ENCODE results near the gene TASOR.

TASOR gene

GRCh38 chr3:56667973-56668579 is 15.0 kb downstream of the TASOR start:
- H3F3A ChIP-seq (ENCODE audit: insufficient read depth): 0 out of 2 replicates have a peak, but pooled peaks cover 7% of the 10 kb centered on the region
- H3K9me3 ChIP-seq (ENCODE audit: insufficient read depth, low read length): no peaks in the 10 kb centered on the region
- H2AFZ ChIP-seq (ENCODE audit: low read depth, low read length, severe bottlenecking): no peak overlapping the region
- peaks cover 12% of the 10 kb centered on the region; the same call in 1 of the 2 replicates for H3K79me2 ChIP-seq (ENCODE audit: insufficient read depth, low read length)
- no peak overlapping the region for H3K9ac ChIP-seq (ENCODE audit: low read length)
- H3K4me2 ChIP-seq (ENCODE audit: low read depth, low read length, poor library complexity, severe bottlenecking): no peak overlapping the region
- no peaks in the 10 kb centered on the region for H3K27me3 ChIP-seq (ENCODE audit: low read length)
- H3K27ac ChIP-seq (ENCODE audit: low read depth, low read length): no peak overlapping the region
- no peaks in the 10 kb centered on the region for H3K9me2 ChIP-seq (replicated peaks; ENCODE audit: insufficient read depth, low read length)
- no peak for TF ChIP-seq EZH2phosphoT487 (conservative IDR thresholded peaks at IDR 0.05; ENCODE audit: low read length)
- TF ChIP-seq CTCF (IDR thresholded peaks at IDR 0.05; ENCODE audit: insufficient read depth, low read length, poor library complexity, severe bottlenecking): no peak
- peaks cover 60% of the 10 kb centered on the region for H3K36me3 ChIP-seq (ENCODE audit: low read length)
- no peak overlapping the region for H3K4me3 ChIP-seq (ENCODE audit: insufficient read depth, low read length, poor library complexity, severe bottlenecking)
- H4K20me1 ChIP-seq (ENCODE audit: low read depth, low read length): peaks cover 5% of the 10 kb centered on the region; the same call in 1 of the 2 replicates

- H4K20me1 ChIP-seq (ENCODE audit: low read depth, low read length): peaks cover 5% of the 10 kb centered on the region; the same call in 1 of the 2 replicates
- H3K9ac ChIP-seq (ENCODE audit: low read length): no peak overlapping the region
- H2AFZ ChIP-seq (ENCODE audit: low read depth, low read length, severe bottlenecking): no peak overlapping the region
- H3K4me2 ChIP-seq (ENCODE audit: low read depth, low read length, poor library complexity, severe bottlenecking): no peak overlapping the region
- H3K27me3 ChIP-seq (ENCODE audit: low read length): no peaks in the 10 kb centered on the region
- H3K4me3 ChIP-seq (ENCODE audit: insufficient read depth, low read length, poor library complexity, severe bottlenecking): no peak overlapping the region
- H3K79me2 ChIP-seq (ENCODE audit: insufficient read depth, low read length): peaks cover 15% of the 10 kb centered on the region; the same call in 1 of the 2 replicates
- H3K9me2 ChIP-seq (replicated peaks; ENCODE audit: insufficient read depth, low read length): no peaks in the 10 kb centered on the region
- H3K9me3 ChIP-seq (ENCODE audit: insufficient read depth, low read length): no peaks in the 10 kb centered on the region
- TF ChIP-seq CTCF (IDR thresholded peaks at IDR 0.05; ENCODE audit: insufficient read depth, low read length, poor library complexity, severe bottlenecking) (no peak), EZH2phosphoT487 (conservative IDR thresholded peaks at IDR 0.05; ENCODE audit: low read length) (no peak)
- peaks cover 58% of the 10 kb centered on the region for H3K36me3 ChIP-seq (ENCODE audit: low read length)
- 0 out of 2 replicates have a peak, but pooled peaks cover 4% of the 10 kb centered on the region for H3F3A ChIP-seq (ENCODE audit: insufficient read depth)
- no peak overlapping the region for H3K27ac ChIP-seq (ENCODE audit: low read depth, low read length)
These were observed 18.2 kb downstream of the TASOR start for GRCh38 chr3:56664823-56665222.

- peaks cover 9% of the 10 kb centered on the region; the same call in 1 of the 2 replicates for H4K20me1 ChIP-seq (ENCODE audit: low read depth, low read length)
These were observed 27.4 kb downstream of the TASOR start for GRCh38 chr3:56655709-56656108.

More at GRCh38 chr3:56655709-56656108, 27.4 kb downstream of the TASOR start:
- Histone ChIP-seq H3K9me2 (replicated peaks; ENCODE audit: insufficient read depth, low read length) (no peaks in the 10 kb centered on the region), H2AFZ (ENCODE audit: low read depth, low read length, severe bottlenecking) (no peak overlapping the region), H3K4me3 (ENCODE audit: insufficient read depth, low read length, poor library complexity, severe bottlenecking) (no peak overlapping the region), H3K9ac (ENCODE audit: low read length) (no peak overlapping the region), H3K4me2 (ENCODE audit: low read depth, low read length, poor library complexity, severe bottlenecking) (no peak overlapping the region), H3K9me3 (ENCODE audit: insufficient read depth, low read length) (no peaks in the 10 kb centered on the region), H3K79me2 (ENCODE audit: insufficient read depth, low read length) (peaks cover 65% of the 10 kb centered on the region), H3F3A (ENCODE audit: insufficient read depth) (no peaks in the 10 kb centered on the region), H3K27me3 (ENCODE audit: low read length) (no peaks in the 10 kb centered on the region), H3K36me3 (ENCODE audit: low read length) (peaks cover 52% of the 10 kb centered on the region), H3K27ac (ENCODE audit: low read depth, low read length) (no peak overlapping the region)
- no peak for TF ChIP-seq CTCF (IDR thresholded peaks at IDR 0.05; ENCODE audit: insufficient read depth, low read length, poor library complexity, severe bottlenecking)
- no peak for TF ChIP-seq EZH2phosphoT487 (conservative IDR thresholded peaks at IDR 0.05; ENCODE audit: low read length)
